NOMO-1 (cell line): ENCODE results near the gene INPP5K.
A peak's percentile ranks its signal among the peaks of the same experiment; 100 is the strongest.
"Not testable (repeated sequence)": the region's sequence is repeated elsewhere in the genome, so short reads cannot be mapped to it uniquely, and the experiment has no call there.

ENCODE experiments used
- DNase-seq, 2 experiments: peaks; one replicate each; lab custom pipeline; 2025; ENCODE audit not compliant: unreplicated experiment in 2 of 2; lab: John Stamatoyannopoulos, UW

The INPP5K gene

GRCh38 chr17:1548032-1548431, 31.6 kb upstream of the INPP5K start:
- DNase-seq: no peak

GRCh38 chr17:1546292-1546922, 30.0 kb upstream of the INPP5K start:
- no peak for DNase-seq

- no peak for DNase-seq
Measured at GRCh38 chr17:1545618-1546017, 29.2 kb upstream of the INPP5K start.

GRCh38 chr17:1542316-1542715, 25.9 kb upstream of the INPP5K start:
- DNase-seq: no peak

- no peak for DNase-seq
Measured at GRCh38 chr17:1541367-1541904, 25.0 kb upstream of the INPP5K start.

- DNase-seq: no peak
Measured at GRCh38 chr17:1539811-1540210, 23.4 kb upstream of the INPP5K start.

- DNase-seq: no peak
Measured at GRCh38 chr17:1535737-1536136, 19.3 kb upstream of the INPP5K start.

- DNase-seq: no peak
Measured at GRCh38 chr17:1533661-1534325, 17.4 kb upstream of the INPP5K start.

- peak; percentile 47 to 72 for DNase-seq
Measured at GRCh38 chr17:1532836-1533602, 16.6 kb upstream of the INPP5K start.

GRCh38 chr17:1529863-1530262, 13.5 kb upstream of the INPP5K start:
- no peak for DNase-seq

GRCh38 chr17:1526876-1527275, 10.5 kb upstream of the INPP5K start:
- not testable (repeated sequence) for DNase-seq

GRCh38 chr17:1522626-1523025, 6.2 kb upstream of the INPP5K start:
- no peak for DNase-seq

GRCh38 chr17:1521086-1521640, 4.8 kb upstream of the INPP5K start:
- no peak for DNase-seq

- DNase-seq: no peak
Measured at GRCh38 chr17:1519678-1520077, 3.3 kb upstream of the INPP5K start.

- DNase-seq: no peak
Measured at GRCh38 chr17:1518410-1518809, 2.0 kb upstream of the INPP5K start.

GRCh38 chr17:1515640-1516387, 598 bp downstream of the INPP5K start:
- DNase-seq: peak; percentile 64 to 89

GRCh38 chr17:1512351-1512750, 4.1 kb downstream of the INPP5K start:
- DNase-seq: no peak

GRCh38 chr17:1511756-1512321, 4.6 kb downstream of the INPP5K start:
- DNase-seq: no peak

- DNase-seq: no peak
Measured at GRCh38 chr17:1511290-1511689, 5.1 kb downstream of the INPP5K start.

GRCh38 chr17:1509290-1509881, 7.0 kb downstream of the INPP5K start:
- no peak for DNase-seq
